ENCODE data around the gene CPNE7.

GRCh38 chr16:89540557-89540956, 35.0 kb upstream of the CPNE7 start:
- TF ChIP-seq POLR2A (IDR thresholded peaks at IDR 0.05; ENCODE audit: low read length) (no peak), GATA1 (IDR thresholded peaks at IDR 0.05; ENCODE audit: low read depth, low read length) (no peak)

All from erythroblast (primary cell).